ENCODE data around the gene CMBL. TPM values are rescaled to one million over a fixed set of nuclear protein-coding genes. Genes with fewer than 3 reads are reported as not detected.

Gene CMBL
- total RNA-seq (2022; extraction: Qiagen RNA extraction; ENCODE audit: low read depth) = 19.2 to 23.5 TPM (median 22.2 TPM) in 5 replicates

GRCh38 chr5:10307206-10308148, at the start of gene CMBL:
TSS of gene CMBL (minus strand) at chr5:10307902. CDS start at chr5:10290762, 17,140 bp downstream.

GRCh38 chr5:10353241-10354047, 45.7 kb upstream of the CMBL start, which contains the start of gene MARCHF6:
TSS of gene MARCHF6 (plus strand) at chr5:10353695. CDS start at chr5:10353899, 204 bp downstream.

GRCh38 chr5:10249948-10250805, 57.5 kb downstream of the CMBL start, which contains the start of gene CCT5:
TSS of gene CCT5 (plus strand) at chr5:10250280. CDS start at chr5:10250341, 61 bp downstream.

Other genes starting within 250 kb of the CMBL start
- gene ATPSCKMT, start 58.0 kb downstream of the CMBL start, total RNA-seq (2022; extraction: Qiagen RNA extraction; ENCODE audit: low read depth) = 12.4 to 17.8 TPM (median 12.8 TPM) in 5 replicates
- gene CCT5, start 57.6 kb downstream of the CMBL start, total RNA-seq (2022; extraction: Qiagen RNA extraction; ENCODE audit: low read depth) = 543 to 707 TPM (median 560 TPM) in 5 replicates
- 56.3 to 83.9 TPM (median 77.3 TPM) in 5 replicates for gene MARCHF6, start 45.8 kb upstream of the CMBL start, total RNA-seq (2022; extraction: Qiagen RNA extraction; ENCODE audit: low read depth)
- gene ROPN1L, start 134.0 kb upstream of the CMBL start, total RNA-seq (2022; extraction: Qiagen RNA extraction; ENCODE audit: low read depth) = 1.00 to 2.9 TPM (median 2.1 TPM) in 5 replicates